ENCODE measurements around the gene INKA1.

GRCh38 chr3:49763981-49764380, 39.1 kb upstream of the INKA1 start:
- TF ChIP-seq CTCF (IDR thresholded peaks at IDR 0.05; ENCODE audit: low read length): no peak
- no peak for TF ChIP-seq EZH2 (optimal IDR thresholded peaks at IDR 0.05; ENCODE audit: low read depth, low read length)
- no peak for TF ChIP-seq EZH2phosphoT487 (IDR thresholded peaks at IDR 0.05; ENCODE audit: low read length)

Measured in MM.1S (cell line).